HG03060 (cell line): ENCODE measurements around the gene NAB1.
A peak's percentile ranks its signal among the peaks of the same experiment; 100 is the strongest.

ENCODE experiments used
- ATAC-seq: cut with Tn5 transposase; IDR thresholded peaks from one replicate; pipeline ENCODE4 v1.9.1; 2021; ENCODE audit warnings: low read depth, moderate number of reproducible peaks; ENCODE audit not compliant: unreplicated experiment

Gene NAB1

GRCh38 chr2:190668892-190669291 is 20.0 kb downstream of the NAB1 start:
- no peak for ATAC-seq

- ATAC-seq = peak; percentile 39
Observed at GRCh38 chr2:190670182-190670946, 21.5 kb downstream of the NAB1 start.

- ATAC-seq = peak; percentile 34
Observed at GRCh38 chr2:190674966-190675650, 26.2 kb downstream of the NAB1 start.

GRCh38 chr2:190677255-190677654 is 28.4 kb downstream of the NAB1 start:
- no peak for ATAC-seq

GRCh38 chr2:190678444-190679162 is 29.7 kb downstream of the NAB1 start:
- ATAC-seq = peak; percentile 55

GRCh38 chr2:190679391-190679790 is 30.5 kb downstream of the NAB1 start:
- ATAC-seq = no peak

GRCh38 chr2:190679813-190680591 is 31.1 kb downstream of the NAB1 start:
- peak; percentile 26 for ATAC-seq

- no peak for ATAC-seq
Observed at GRCh38 chr2:190682168-190682567, 33.3 kb downstream of the NAB1 start.

- no peak for ATAC-seq
Observed at GRCh38 chr2:190683802-190684201, 34.9 kb downstream of the NAB1 start.

GRCh38 chr2:190684931-190685330 is 36.0 kb downstream of the NAB1 start:
- no peak for ATAC-seq

GRCh38 chr2:190685333-190685732 is 36.5 kb downstream of the NAB1 start:
- ATAC-seq = no peak

GRCh38 chr2:190693533-190694232 is 44.8 kb downstream of the NAB1 start:
- ATAC-seq = no peak

GRCh38 chr2:190694479-190694878 is 45.6 kb downstream of the NAB1 start:
- ATAC-seq = no peak

GRCh38 chr2:190695739-190696138 is 46.9 kb downstream of the NAB1 start:
- ATAC-seq = no peak

GRCh38 chr2:190696792-190697398 is 48.0 kb downstream of the NAB1 start:
- ATAC-seq = no peak

GRCh38 chr2:190697421-190697820 is 48.5 kb downstream of the NAB1 start:
- ATAC-seq = no peak

- no peak for ATAC-seq
Observed at GRCh38 chr2:190698895-190699294, 50.0 kb downstream of the NAB1 start.

- no peak for ATAC-seq
Observed at GRCh38 chr2:190701586-190701985, 52.7 kb downstream of the NAB1 start.

GRCh38 chr2:190705280-190705679 is 56.4 kb downstream of the NAB1 start:
- no peak for ATAC-seq

- no peak for ATAC-seq
Observed at GRCh38 chr2:190707726-190708125, 58.8 kb downstream of the NAB1 start.
